Mesendoderm (in vitro differentiated cells): ENCODE data around the gene GPR89B.
"Not testable (repeated sequence)": the region's sequence is repeated elsewhere in the genome, so short reads cannot be mapped to it uniquely, and the experiment has no call there.

ENCODE experiments used
- DNase-seq: peaks from one replicate; pipeline ENCODE4 v3.0.0; 2013
- H2AK5ac ChIP-seq: 2 replicates; pipeline ENCODE4 v1.6.1; 2013; ENCODE audit warnings: low read length, inconsistent platforms
- H2BK120ac ChIP-seq: 2 replicates; pipeline ENCODE4 v1.6.1; 2013; ENCODE audit warnings: low read depth, mild to moderate bottlenecking, low read length, moderate library complexity, mixed read lengths
- H2BK15ac ChIP-seq: replicated peaks from 2 replicates; pipeline ENCODE4 v1.6.1; 2013; ENCODE audit warnings: low read depth, mild to moderate bottlenecking, moderate library complexity
- H2BK5ac ChIP-seq: 2 replicates; pipeline ENCODE4 v1.6.1; 2013; ENCODE audit warnings: low read length, inconsistent platforms
- H3K18ac ChIP-seq: 2 replicates; pipeline ENCODE4 v1.6.1; 2013; ENCODE audit warnings: mild to moderate bottlenecking, low read length, mixed read lengths
- H3K23ac ChIP-seq: one replicate; pipeline ENCODE4 v1.6.1; 2013; ENCODE audit warnings: low read length
- H3K27ac ChIP-seq: 2 replicates; pipeline ENCODE4 v1.5.1; 2013; ENCODE audit warnings: low read depth, mild to moderate bottlenecking, inconsistent platforms, low read length, moderate library complexity
- H3K27me3 ChIP-seq: 2 replicates; pipeline ENCODE4 v1.6.1; 2013; ENCODE audit warnings: low read length, control low read depth, mild to moderate bottlenecking, inconsistent platforms; ENCODE audit not compliant: insufficient read depth, poor library complexity
- H3K36me3 ChIP-seq: 2 replicates; pipeline ENCODE4 v1.6.1; 2013; ENCODE audit warnings: low read length, inconsistent platforms; ENCODE audit not compliant: control insufficient read depth, insufficient read depth
- H3K4ac ChIP-seq: one replicate; pipeline ENCODE4 v1.6.1; 2013; ENCODE audit warnings: low read depth, mild to moderate bottlenecking, low read length, moderate library complexity
- H3K4me1 ChIP-seq: 2 replicates; pipeline ENCODE4 v1.6.1; 2013; ENCODE audit warnings: low read depth, low read length, inconsistent platforms; ENCODE audit not compliant: control insufficient read depth
- H3K4me2 ChIP-seq: 2 replicates; pipeline ENCODE4 v1.6.1; 2013; ENCODE audit warnings: low read length
- H3K4me3 ChIP-seq: 2 replicates; pipeline ENCODE4 v1.5.1; 2013; ENCODE audit warnings: mild to moderate bottlenecking, low read length
- H3K56ac ChIP-seq: one replicate; pipeline ENCODE4 v1.6.1; 2013; ENCODE audit warnings: low read length
- H3K79me1 ChIP-seq: 2 replicates; pipeline ENCODE4 v1.6.1; 2013; ENCODE audit warnings: low read length, inconsistent platforms
- H3K79me2 ChIP-seq: 2 replicates; pipeline ENCODE4 v1.6.1; 2013; ENCODE audit warnings: mild to moderate bottlenecking, low read length; ENCODE audit not compliant: control insufficient read depth, insufficient read depth
- H3K9ac ChIP-seq: 2 replicates; pipeline ENCODE4 v1.6.1; 2013; ENCODE audit warnings: low read length, inconsistent platforms
- H4K5ac ChIP-seq: one replicate; pipeline ENCODE4 v1.6.1; 2013; ENCODE audit warnings: low read length
- H4K8ac ChIP-seq: one replicate; pipeline ENCODE4 v1.6.1; 2013; ENCODE audit warnings: low read depth, mild to moderate bottlenecking, control low read depth, low read length, moderate library complexity
- WGBS: extraction: QIAGEN DNeasy Blood & Tissue Kit; methylation state at CpG from one replicate; pipeline ENCODE4 v1.1.7; 2013; ENCODE audit warnings: low lambda C conversion rate, missing lambda C conversion rate; ENCODE audit not compliant: insufficient coverage; ENCODE audit errors: extremely low coverage; 5-methylcytosine and 5-hydroxymethylcytosine counted together

GPR89B gene

DNA sequence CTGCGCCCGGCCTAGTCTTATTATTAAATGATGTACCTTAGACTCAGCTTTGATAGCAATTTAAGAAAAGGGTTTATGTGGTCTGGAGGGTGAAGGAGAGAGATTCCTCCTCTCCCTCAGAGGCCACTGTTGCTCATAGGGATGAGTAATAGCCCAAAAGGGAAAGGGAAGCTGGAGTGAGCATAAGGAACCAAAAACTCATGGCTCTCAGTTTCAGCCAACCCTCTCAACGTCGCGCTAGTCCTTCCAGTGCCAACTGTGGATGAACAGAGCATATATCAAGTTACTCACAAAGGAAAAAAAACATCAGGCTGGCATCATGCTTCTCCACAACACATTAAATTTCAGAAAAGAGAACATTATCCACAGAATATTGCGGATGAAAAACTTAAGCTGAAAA lies 8.3 kb upstream of the GPR89B start:
- Histone ChIP-seq H3K4me2 (no peak overlapping the region), H2BK5ac (no peak overlapping the region), H3K9ac (no peak overlapping the region), H2AK5ac (no peak overlapping the region), H3K4me3 (no peak overlapping the region), H3K27me3 (no peaks in the 10 kb centered on the region), H4K8ac (no peak overlapping the region), H3K4ac (no peak overlapping the region), H4K5ac (no peak overlapping the region), H3K27ac (no peak overlapping the region), H3K36me3 (no peaks in the 10 kb centered on the region), H3K23ac (no peak overlapping the region), H3K4me1 (peaks cover 4% of the 10 kb centered on the region), H3K56ac (no peak overlapping the region), H3K18ac (no peak overlapping the region), H3K79me2 (no peaks in the 10 kb centered on the region), H2BK120ac (no peak overlapping the region), H2BK15ac (no peak overlapping the region), H3K79me1 (no peaks in the 10 kb centered on the region)
- WGBS, result no CpG with 5 or more reads among the region's 6 CpGs
- no peak for DNase-seq

DNA sequence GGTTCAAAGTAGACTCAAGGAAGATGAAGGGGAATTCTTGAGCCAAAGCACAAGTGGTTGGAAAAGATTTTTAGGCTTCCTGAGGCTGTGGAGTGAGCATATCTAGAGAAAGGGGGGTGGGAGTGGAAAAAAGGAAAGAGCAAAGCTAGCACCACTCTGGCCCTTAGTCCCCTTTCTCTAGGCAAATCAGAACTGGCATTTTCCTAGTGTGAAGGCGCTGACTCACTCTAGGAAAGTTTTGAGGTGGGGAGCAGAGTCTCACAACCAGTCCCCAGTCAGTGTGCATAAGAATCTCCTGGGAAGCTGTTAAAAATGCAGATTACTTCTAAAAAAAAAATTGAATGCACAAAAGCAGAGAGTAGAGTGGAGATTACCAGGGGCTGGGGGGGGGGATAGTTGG lies 3.4 kb upstream of the GPR89B start:
- H3K4me2 ChIP-seq, result no peak overlapping the region
- no peaks in the 10 kb centered on the region for H3K27me3 ChIP-seq
- no peaks in the 10 kb centered on the region for H3K79me2 ChIP-seq
- H3K4ac ChIP-seq, result no peak overlapping the region
- no peak overlapping the region for H4K8ac ChIP-seq
- WGBS, result no CpG with 5 or more reads among the region's 1 CpG
- H3K18ac ChIP-seq, result no peak overlapping the region
- no peaks in the 10 kb centered on the region for H3K36me3 ChIP-seq
- no peak overlapping the region for H3K9ac ChIP-seq
- peaks cover 4% of the 10 kb centered on the region for H3K4me1 ChIP-seq
- peak overlapping the region; percentile 75 for H3K56ac ChIP-seq
- no peak overlapping the region for H2BK5ac ChIP-seq
- peak; percentile 50 for DNase-seq
- no peak overlapping the region for H2BK120ac ChIP-seq
- H4K5ac ChIP-seq, result no peak overlapping the region
- no peak overlapping the region for H2AK5ac ChIP-seq
- peak overlapping the region; percentile 45 for H3K23ac ChIP-seq
- H2BK15ac ChIP-seq, result no peak overlapping the region
- peak overlapping the region; percentile 48 for H3K27ac ChIP-seq
- H3K4me3 ChIP-seq, result no peak overlapping the region
- no peaks in the 10 kb centered on the region for H3K79me1 ChIP-seq

DNA sequence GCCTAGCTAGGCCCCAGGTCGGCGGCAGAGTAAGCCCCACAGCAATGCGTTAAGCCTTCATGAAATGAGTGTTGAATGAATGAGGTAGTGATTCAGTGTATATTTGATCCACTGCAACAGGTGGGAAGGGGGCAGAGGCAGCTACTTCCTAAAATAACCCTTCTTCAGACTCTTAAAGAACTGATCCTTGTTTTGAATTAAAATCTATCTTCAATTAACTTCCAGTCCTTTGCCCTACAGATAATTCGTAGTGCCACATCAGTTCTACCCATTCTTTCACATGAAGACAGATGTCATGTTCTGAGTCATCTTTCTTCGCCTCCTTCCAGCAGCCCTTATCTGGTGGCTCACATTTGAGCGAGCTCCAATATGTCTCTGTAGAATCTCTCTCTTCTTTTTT lies 1.0 kb upstream of the GPR89B start:
- not testable (repeated sequence) for H2AK5ac ChIP-seq, H2BK15ac ChIP-seq, H4K5ac ChIP-seq, H2BK120ac ChIP-seq, H3K4me2 ChIP-seq, H3K79me2 ChIP-seq, H3K4me3 ChIP-seq, H3K36me3 ChIP-seq, H3K18ac ChIP-seq, H3K27ac ChIP-seq, H4K8ac ChIP-seq, H3K9ac ChIP-seq, H3K4ac ChIP-seq, H3K56ac ChIP-seq, H2BK5ac ChIP-seq, H3K4me1 ChIP-seq, H3K79me1 ChIP-seq, H3K23ac ChIP-seq, H3K27me3 ChIP-seq, DNase-seq
- no CpG with 5 or more reads among the region's 6 CpGs for WGBS

- not testable (repeated sequence) for H3K4me3 ChIP-seq, H4K8ac ChIP-seq, H3K56ac ChIP-seq, H3K4me2 ChIP-seq, DNase-seq, H3K27ac ChIP-seq, H3K9ac ChIP-seq, H3K27me3 ChIP-seq, H3K79me1 ChIP-seq, H3K36me3 ChIP-seq, H2AK5ac ChIP-seq, H3K4ac ChIP-seq, H3K4me1 ChIP-seq, H3K18ac ChIP-seq, H2BK15ac ChIP-seq, H2BK5ac ChIP-seq, H4K5ac ChIP-seq, H2BK120ac ChIP-seq, H3K23ac ChIP-seq, H3K79me2 ChIP-seq
- no CpG with 5 or more reads among the region's 10 CpGs for WGBS
Observed at GRCh38 chr1:147927689-147928088, 531 bp upstream of the GPR89B start.

DNA sequence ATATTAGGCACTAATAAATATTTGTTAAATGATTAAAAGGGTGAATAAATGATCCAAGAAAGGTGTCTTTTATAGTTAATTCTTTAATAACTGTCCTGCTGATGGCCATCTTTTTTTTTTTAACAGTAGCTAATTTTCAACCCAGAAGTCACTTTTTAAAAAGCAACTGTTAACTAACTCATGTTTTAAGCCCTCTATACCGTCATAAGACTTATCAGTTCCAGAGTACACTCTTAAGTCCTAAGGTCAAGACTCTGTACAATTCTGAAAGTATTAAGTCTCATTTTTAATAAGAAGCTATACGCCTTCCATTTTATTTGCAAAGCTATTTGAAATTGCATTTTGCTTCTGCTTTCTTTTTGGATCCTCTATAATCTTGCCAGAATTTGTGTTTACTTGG lies 2.9 kb downstream of the GPR89B start:
- not testable (repeated sequence) for H3K79me1 ChIP-seq, H3K4ac ChIP-seq, H3K18ac ChIP-seq, H2BK120ac ChIP-seq, H3K23ac ChIP-seq, DNase-seq, H2BK5ac ChIP-seq, H3K4me2 ChIP-seq, H3K56ac ChIP-seq, H3K36me3 ChIP-seq, H4K5ac ChIP-seq, H3K9ac ChIP-seq, H3K79me2 ChIP-seq, H3K4me1 ChIP-seq, H3K27ac ChIP-seq, H2AK5ac ChIP-seq, H2BK15ac ChIP-seq, H4K8ac ChIP-seq, H3K27me3 ChIP-seq, H3K4me3 ChIP-seq
- WGBS, result no CpG with 5 or more reads among the region's 2 CpGs

- not testable (repeated sequence) for H2BK15ac ChIP-seq, H3K4me3 ChIP-seq, H3K9ac ChIP-seq, H2AK5ac ChIP-seq, DNase-seq, H3K4ac ChIP-seq, H3K4me1 ChIP-seq, H3K79me2 ChIP-seq, H3K36me3 ChIP-seq, H3K56ac ChIP-seq, H2BK5ac ChIP-seq, H4K5ac ChIP-seq, H2BK120ac ChIP-seq, H3K27me3 ChIP-seq, H3K79me1 ChIP-seq, H4K8ac ChIP-seq, H3K18ac ChIP-seq, H3K27ac ChIP-seq, H3K4me2 ChIP-seq, H3K23ac ChIP-seq
- no CpG with 5 or more reads among the region's 3 CpGs for WGBS
Observed at GRCh38 chr1:147935296-147935695, 7.1 kb downstream of the GPR89B start.
